Lower leg skin (tissue), 3 donors: Measurements from ENCODE around the gene DUSP23.

Source experiments
- POLR2A ChIP-seq, 2 donors: fragments of 450-650 bp; IDR thresholded peaks; one replicate each; pipeline ENCODE4 v1.6.1; 2016 to 2017; ENCODE audit warnings: antibody characterized with exemption in 2 of 2, mild to moderate bottlenecking in 1 of 2, moderate library complexity in 1 of 2
- TF ChIP-seq, protein P1 (sequence below), 3 donors: fragments of 450-650 bp; IDR thresholded peaks; one replicate each; pipeline ENCODE4 v1.5.1; 2016; ENCODE audit warnings: antibody characterized with exemption in 3 of 3, mild to moderate bottlenecking in 3 of 3, moderate library complexity in 2 of 3

DNA sequence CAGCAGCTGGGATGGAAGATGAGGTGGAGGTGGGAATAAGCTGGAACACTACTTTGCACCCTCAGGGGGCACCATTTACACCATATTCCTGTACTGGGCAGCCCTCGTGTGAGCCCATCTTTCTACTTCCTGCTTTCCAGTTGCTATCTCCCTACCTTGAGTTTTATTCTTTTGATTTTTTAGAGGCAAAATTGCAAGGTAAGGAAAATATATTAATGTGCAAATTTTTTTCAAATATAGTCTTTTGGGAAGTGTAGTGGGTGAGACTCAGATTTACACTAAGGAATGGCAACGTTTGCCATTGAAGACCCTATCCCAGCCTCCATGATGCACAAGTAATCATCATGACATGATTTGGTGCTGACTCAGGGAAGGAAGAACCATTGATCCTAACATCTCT, 31.1 kb upstream of the DUSP23 start:
- TF ChIP-seq, protein P1, sequence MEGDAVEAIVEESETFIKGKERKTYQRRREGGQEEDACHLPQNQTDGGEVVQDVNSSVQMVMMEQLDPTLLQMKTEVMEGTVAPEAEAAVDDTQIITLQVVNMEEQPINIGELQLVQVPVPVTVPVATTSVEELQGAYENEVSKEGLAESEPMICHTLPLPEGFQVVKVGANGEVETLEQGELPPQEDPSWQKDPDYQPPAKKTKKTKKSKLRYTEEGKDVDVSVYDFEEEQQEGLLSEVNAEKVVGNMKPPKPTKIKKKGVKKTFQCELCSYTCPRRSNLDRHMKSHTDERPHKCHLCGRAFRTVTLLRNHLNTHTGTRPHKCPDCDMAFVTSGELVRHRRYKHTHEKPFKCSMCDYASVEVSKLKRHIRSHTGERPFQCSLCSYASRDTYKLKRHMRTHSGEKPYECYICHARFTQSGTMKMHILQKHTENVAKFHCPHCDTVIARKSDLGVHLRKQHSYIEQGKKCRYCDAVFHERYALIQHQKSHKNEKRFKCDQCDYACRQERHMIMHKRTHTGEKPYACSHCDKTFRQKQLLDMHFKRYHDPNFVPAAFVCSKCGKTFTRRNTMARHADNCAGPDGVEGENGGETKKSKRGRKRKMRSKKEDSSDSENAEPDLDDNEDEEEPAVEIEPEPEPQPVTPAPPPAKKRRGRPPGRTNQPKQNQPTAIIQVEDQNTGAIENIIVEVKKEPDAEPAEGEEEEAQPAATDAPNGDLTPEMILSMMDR (IDR thresholded peaks at IDR 0.05) = no peak
- no peak for TF ChIP-seq POLR2A (IDR thresholded peaks at IDR 0.05)
